Liver (tissue), 9 donors: ENCODE measurements around the gene EVX1. TPM values are rescaled to one million over a fixed set of nuclear protein-coding genes. Genes with fewer than 3 reads are reported as not detected.

Source experiments
- DNase-seq: peaks from one replicate; pipeline ENCODE4 v3.0.0-alpha.2; 2017; ENCODE audit warnings: low spot score
- H3K27ac ChIP-seq, 2 donors: one replicate each; pipeline ENCODE4 v1.7.0; 2013; ENCODE audit warnings: inconsistent platforms in 2 of 2, low read length in 2 of 2, control low read depth in 1 of 2, low read depth in 1 of 2, mild to moderate bottlenecking in 1 of 2
- H3K27me3 ChIP-seq, 4 donors: one replicate each; pipeline versions ENCODE4 v1.6.1 to v1.7.0; 2013; ENCODE audit warnings: low read length in 3 of 4, inconsistent platforms in 1 of 4, mild to moderate bottlenecking in 1 of 4, moderate library complexity in 1 of 4; ENCODE audit not compliant: control insufficient read depth in 4 of 4, insufficient read depth in 4 of 4
- H3K36me3 ChIP-seq, 4 donors: one replicate each; pipeline versions ENCODE4 v1.6.1 to v1.7.0; 2013; ENCODE audit warnings: low read length in 3 of 4, mild to moderate bottlenecking in 3 of 4, low read depth in 1 of 4, moderate library complexity in 1 of 4; ENCODE audit not compliant: control insufficient read depth in 4 of 4, insufficient read depth in 3 of 4
- H3K4me1 ChIP-seq, 4 donors: one replicate each; pipeline versions ENCODE4 v1.6.1 to v1.7.0; 2013; ENCODE audit warnings: low read length in 3 of 4, mild to moderate bottlenecking in 3 of 4, moderate library complexity in 1 of 4; ENCODE audit not compliant: control insufficient read depth in 4 of 4, insufficient read depth in 4 of 4
- H3K4me3 ChIP-seq, 3 donors: one replicate each; pipeline versions ENCODE4 v1.6.1 to v1.7.0; 2013; ENCODE audit warnings: low read length in 3 of 3, control low read depth in 1 of 3, low read depth in 1 of 3, mild to moderate bottlenecking in 1 of 3
- H3K9ac ChIP-seq, 2 donors: one replicate each; pipeline ENCODE4 v1.7.0; 2013; ENCODE audit warnings: low read length in 2 of 2, mild to moderate bottlenecking in 2 of 2, moderate library complexity in 2 of 2, control low read depth in 1 of 2, low read depth in 1 of 2
- H3K9me3 ChIP-seq, 4 donors: one replicate each; pipeline versions ENCODE4 v1.6.1 to v1.7.0; 2013; ENCODE audit warnings: low read length in 3 of 4; ENCODE audit not compliant: control insufficient read depth in 4 of 4
- ATF3 ChIP-seq: IDR thresholded peaks from 2 replicates; pipeline ENCODE4 v1.6.1; 2016; ENCODE audit warnings: antibody characterized with exemption
- CTCF ChIP-seq: fragments of 150-350 bp; IDR thresholded peaks from 2 replicates; pipeline ENCODE4 v1.5.1; 2017; ENCODE audit warnings: improper control_type of control experiment, low read depth, low read length; ENCODE audit not compliant: missing input control
- EGR1 ChIP-seq, 2 donors: IDR thresholded peaks; 2 replicates each; pipeline ENCODE4 v1.6.1; 2016 to 2018; ENCODE audit warnings: antibody characterized with exemption in 2 of 2, low read depth in 2 of 2
- FOXA1 ChIP-seq: IDR thresholded peaks from 2 replicates; pipeline ENCODE4 v1.6.1; 2016; ENCODE audit warnings: antibody characterized with exemption
- FOXA2 ChIP-seq: IDR thresholded peaks from 2 replicates; pipeline ENCODE4 v1.6.1; 2016; ENCODE audit warnings: antibody characterized with exemption
- GABPA ChIP-seq, 2 donors: IDR thresholded peaks in 1 of 2; conservative IDR thresholded peaks in 1 of 2; 2 replicates each; pipeline ENCODE4 v1.6.1; 2016; ENCODE audit warnings: antibody characterized with exemption in 2 of 2, mild to moderate bottlenecking in 1 of 2, moderate library complexity in 1 of 2
- HNF4A ChIP-seq, 2 donors: conservative IDR thresholded peaks; 2 replicates each; pipeline ENCODE4 v1.6.1; 2016; ENCODE audit warnings: antibody characterized with exemption in 2 of 2, mild to moderate bottlenecking in 2 of 2
- HNF4G ChIP-seq: IDR thresholded peaks from 2 replicates; pipeline ENCODE4 v1.6.1; 2016; ENCODE audit warnings: antibody characterized with exemption
- JUND ChIP-seq, 2 donors: IDR thresholded peaks; 2 replicates each; pipeline ENCODE4 v1.6.1; 2016; ENCODE audit warnings: antibody characterized with exemption in 2 of 2
- MAX ChIP-seq: IDR thresholded peaks from 2 replicates; pipeline ENCODE4 v1.6.1; 2016; ENCODE audit warnings: antibody characterized with exemption
- NR2F2 ChIP-seq: IDR thresholded peaks from 2 replicates; pipeline ENCODE4 v1.6.1; 2016; ENCODE audit warnings: antibody characterized with exemption
- RAD21 ChIP-seq, 2 donors: IDR thresholded peaks; 2 replicates each; pipeline ENCODE4 v1.6.1; 2016; ENCODE audit warnings: antibody characterized with exemption in 2 of 2, mild to moderate bottlenecking in 2 of 2
- REST ChIP-seq: IDR thresholded peaks from 2 replicates; pipeline ENCODE4 v1.6.1; 2016; ENCODE audit warnings: antibody characterized with exemption, mild to moderate bottlenecking
- RXRA ChIP-seq, 2 donors: IDR thresholded peaks; 2 replicates each; pipeline ENCODE4 v1.6.1; 2017 to 2018; ENCODE audit warnings: antibody characterized with exemption in 2 of 2, mild to moderate bottlenecking in 1 of 2
- SP1 ChIP-seq: IDR thresholded peaks from 2 replicates; pipeline ENCODE4 v1.6.1; 2018; ENCODE audit warnings: antibody characterized with exemption, mild to moderate bottlenecking
- TAF1 ChIP-seq: conservative IDR thresholded peaks from 2 replicates; pipeline ENCODE4 v1.6.1; 2016; ENCODE audit warnings: antibody characterized with exemption, mild to moderate bottlenecking
- YY1 ChIP-seq: IDR thresholded peaks from 2 replicates; pipeline ENCODE4 v1.6.1; 2016; ENCODE audit warnings: antibody characterized with exemption, mild to moderate bottlenecking
- ZBTB33 ChIP-seq: IDR thresholded peaks from 2 replicates; pipeline ENCODE4 v1.6.1; 2016; ENCODE audit warnings: antibody characterized with exemption
- WGBS: extraction: QIAGEN DNeasy Blood & Tissue Kit; methylation state at CpG from one replicate; pipeline ENCODE4 v1.1.7; 2013; 5-methylcytosine and 5-hydroxymethylcytosine counted together
- polyA plus RNA-seq, 2 donors: library from polyadenylated mRNA; stranded (reverse) in 1 of 2; unstranded in 1 of 2; fragments of 200-250 nt in 1 of 2; fragments of >200 nt in 1 of 2; fragmentation: Nextera tagmentation in 1 of 2; extraction: Ambion mirVana in 1 of 2; gene quantifications; one replicate each; pipeline versions ENCODE4 v1.2.1 to v1.2.3, GENCODE V29; 2013 to 2015
- total RNA-seq, 2 donors: library from RNA; depleted of rRNA; stranded (reverse); fragments of >200 nt; gene quantifications; one replicate each; pipeline ENCODE4 v1.2.3, GENCODE V29; 2014
- donor health status: healthy.
- donor health status: healthy.
- donor health status: healthy.
- donor health status: healthy.
- donor health status: healthy.

EVX1 gene
- total and polyA plus RNA-seq, 4 donors: not detected

- TF ChIP-seq CTCF: no peak
These were observed 32.6 kb upstream of the EVX1 start (continued) for GRCh38 chr7:27209933-27210440.

- Histone ChIP-seq H3K9ac (no peak overlapping the region), H3K4me3 (peak overlapping the region in 2 of 3 donors; percentile 31 to 33), H3K27ac (no peak overlapping the region), H3K9me3 (peaks cover 0 to 2% (median 0%) of the 10 kb centered on the region in 4 donors), H3K36me3 (no peaks in the 10 kb centered on the region), H3K4me1 (peaks cover 6 to 10% (median 7%) of the 10 kb centered on the region in 4 donors), H3K27me3 (peaks cover 0 to 19% (median 12%) of the 10 kb centered on the region in 4 donors)
- peak; percentile 78 for TF ChIP-seq YY1
- peak; percentile 23 to 64 for TF ChIP-seq RXRA (IDR thresholded peaks at IDR 0.05)
- peak in 1 of 2 donors; percentile 32 for TF ChIP-seq JUND (IDR thresholded peaks at IDR 0.05)
- TF ChIP-seq FOXA2: no peak
- peak; percentile 35 for TF ChIP-seq SP1
- TF ChIP-seq TAF1: no peak
- TF ChIP-seq REST: no peak
- peak; percentile 26 for TF ChIP-seq MAX
- no peak for TF ChIP-seq GABPA (IDR thresholded peaks at IDR 0.05 in 1 of 2, conservative IDR thresholded peaks at IDR 0.05 in 1 of 2)
- no peak for TF ChIP-seq FOXA1
- TF ChIP-seq NR2F2: no peak
- TF ChIP-seq CTCF: peak; percentile 76
- TF ChIP-seq RAD21 (IDR thresholded peaks at IDR 0.05): peak; percentile 73 to 81
- no peak for TF ChIP-seq EGR1 (IDR thresholded peaks at IDR 0.05; ENCODE audit: low read depth in 2 of 2)
- no peak for TF ChIP-seq ZBTB33
- peak; percentile 67 to 75 for TF ChIP-seq HNF4A (conservative IDR thresholded peaks at IDR 0.05)
- TF ChIP-seq ATF3: no peak
- TF ChIP-seq HNF4G: no peak
- DNase-seq: no peak
- 5% methylated on average over 32 of the region's 32 CpGs for WGBS
These were observed 32.0 kb upstream of the EVX1 start for GRCh38 chr7:27210441-27211083.
